Smooth muscle cell (in vitro differentiated cells): ENCODE measurements around the gene ZSCAN10. TPM values are rescaled to one million over a fixed set of nuclear protein-coding genes. Genes with fewer than 3 reads are reported as not detected.

Experiments used
- DNase-seq: peaks from one replicate; lab custom pipeline; 2025; ENCODE audit not compliant: unreplicated experiment; lab: John Stamatoyannopoulos, UW
- H2AFZ ChIP-seq: fragments of 200-600 bp; sonication (generic); 2 replicates; pipeline ENCODE4 v1.6.0; 2016; ENCODE audit warnings: antibody characterized with exemption, low read depth, mild to moderate bottlenecking
- H3F3A ChIP-seq: fragments of 200-600 bp; sonication (generic); 2 replicates; pipeline ENCODE4 v1.6.0; 2017; ENCODE audit warnings: antibody characterized with exemption, low read depth
- H3K27ac ChIP-seq: fragments of 200-600 bp; sonication (generic); 2 replicates; pipeline ENCODE4 v1.5.1; 2016; ENCODE audit warnings: low read depth, mild to moderate bottlenecking
- H3K27me3 ChIP-seq: fragments of 200-600 bp; sonication (generic); 2 replicates; pipeline ENCODE4 v1.6.1; 2016; ENCODE audit warnings: low read depth, mild to moderate bottlenecking
- H3K36me3 ChIP-seq: fragments of 200-600 bp; sonication (generic); 2 replicates; pipeline ENCODE4 v1.5.1; 2016; ENCODE audit warnings: low read depth
- H3K4me1 ChIP-seq: fragments of 200-600 bp; sonication (generic); 2 replicates; pipeline ENCODE4 v1.5.1; 2016; ENCODE audit warnings: low read depth
- H3K4me2 ChIP-seq: fragments of 200-600 bp; sonication (generic); 2 replicates; pipeline ENCODE4 v1.6.0; 2016; ENCODE audit warnings: mild to moderate bottlenecking
- H3K4me3 ChIP-seq: fragments of 200-600 bp; sonication (generic); 2 replicates; pipeline ENCODE4 v1.5.1; 2016; ENCODE audit warnings: mild to moderate bottlenecking
- H3K79me2 ChIP-seq: fragments of 200-600 bp; sonication (generic); 2 replicates; pipeline ENCODE4 v1.6.0; 2016; ENCODE audit warnings: low read depth, mild to moderate bottlenecking
- H3K9ac ChIP-seq: fragments of 200-600 bp; sonication (generic); 2 replicates; pipeline ENCODE4 v1.6.0; 2016; ENCODE audit warnings: low read depth
- H3K9me3 ChIP-seq: fragments of 200-600 bp; sonication (generic); replicated peaks from 2 replicates; pipeline ENCODE4 v1.5.1; 2016; ENCODE audit warnings: low read depth
- H4K20me1 ChIP-seq: fragments of 200-600 bp; sonication (generic); 2 replicates; pipeline ENCODE4 v1.6.0; 2016; ENCODE audit warnings: low read depth
- WGBS: methylation state at CpG from one replicate; pipeline ENCODE4 v1.1.7; 2016; ENCODE audit warnings: low lambda C conversion rate; 5-methylcytosine and 5-hydroxymethylcytosine counted together
- polyA plus RNA-seq: library from polyadenylated mRNA; unstranded; fragments of >200 nt; fragmentation: Nextera tagmentation; extraction: Ambion mirVana; gene quantifications from 2 replicates; pipeline ENCODE4 v1.2.1, GENCODE V29; 2016
- total RNA-seq: library from RNA; depleted of rRNA; stranded (reverse); fragments of >200 nt; gene quantifications from 2 replicates; pipeline ENCODE4 v1.2.3, GENCODE V29; 2014
- TF ChIP-seq, protein P1 (sequence below): fragments of 200-600 bp; sonication (generic); IDR thresholded peaks from 2 replicates; pipeline ENCODE4 v1.5.1; 2017; ENCODE audit warnings: borderline replicate concordance, mild to moderate bottlenecking, antibody characterized with exemption; ENCODE audit not compliant: insufficient read depth, poor library complexity, severe bottlenecking

Gene ZSCAN10
- total and polyA plus RNA-seq, 2 experiments from 2014 or later, result not detected

DNA sequence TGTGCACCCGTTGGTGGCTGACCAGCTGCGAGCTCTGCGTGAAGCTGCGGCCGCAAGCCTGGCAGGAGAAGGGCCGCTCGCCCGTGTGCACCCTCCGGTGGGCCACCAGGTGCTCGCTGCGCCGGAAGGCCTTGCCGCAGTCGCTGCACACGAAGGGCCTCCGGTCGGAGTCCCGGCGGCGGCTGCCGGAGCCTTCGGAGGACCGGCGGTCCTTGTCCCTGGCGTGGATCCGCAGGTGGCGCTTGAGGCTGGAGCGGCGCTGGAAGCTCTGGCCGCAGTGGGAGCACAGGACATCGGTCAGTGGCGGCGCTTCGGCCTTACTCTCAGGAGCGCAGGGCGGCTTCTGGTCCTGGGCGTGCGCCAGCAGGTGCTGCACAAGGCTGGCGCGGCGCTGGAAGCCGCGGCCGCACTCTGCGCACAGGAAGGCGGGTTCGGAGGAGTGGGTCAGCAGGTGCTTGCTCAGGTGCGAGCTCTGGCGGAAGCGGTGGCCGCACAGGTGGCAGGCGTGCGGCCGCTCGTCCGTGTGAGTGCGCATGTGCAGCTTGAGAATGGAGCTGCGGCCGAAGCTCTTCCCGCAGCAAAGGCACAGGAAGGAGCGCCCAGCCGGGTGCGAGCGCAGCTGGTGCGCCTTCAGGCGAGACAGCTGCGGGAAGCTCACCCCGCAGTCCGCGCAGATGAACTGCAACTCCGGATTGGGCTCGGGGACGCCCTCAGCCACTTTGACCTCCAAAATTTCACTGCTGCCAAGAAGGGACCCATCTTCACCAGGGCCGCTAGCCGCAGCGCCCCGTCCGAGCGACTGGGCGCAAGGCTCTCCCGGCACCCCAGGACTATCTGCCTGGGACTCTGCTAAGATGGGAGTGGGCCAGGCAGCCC is 9.1 kb downstream of the ZSCAN10 start:
- WGBS, result 97% methylated on average over 72 of the region's 81 CpGs

DNA sequence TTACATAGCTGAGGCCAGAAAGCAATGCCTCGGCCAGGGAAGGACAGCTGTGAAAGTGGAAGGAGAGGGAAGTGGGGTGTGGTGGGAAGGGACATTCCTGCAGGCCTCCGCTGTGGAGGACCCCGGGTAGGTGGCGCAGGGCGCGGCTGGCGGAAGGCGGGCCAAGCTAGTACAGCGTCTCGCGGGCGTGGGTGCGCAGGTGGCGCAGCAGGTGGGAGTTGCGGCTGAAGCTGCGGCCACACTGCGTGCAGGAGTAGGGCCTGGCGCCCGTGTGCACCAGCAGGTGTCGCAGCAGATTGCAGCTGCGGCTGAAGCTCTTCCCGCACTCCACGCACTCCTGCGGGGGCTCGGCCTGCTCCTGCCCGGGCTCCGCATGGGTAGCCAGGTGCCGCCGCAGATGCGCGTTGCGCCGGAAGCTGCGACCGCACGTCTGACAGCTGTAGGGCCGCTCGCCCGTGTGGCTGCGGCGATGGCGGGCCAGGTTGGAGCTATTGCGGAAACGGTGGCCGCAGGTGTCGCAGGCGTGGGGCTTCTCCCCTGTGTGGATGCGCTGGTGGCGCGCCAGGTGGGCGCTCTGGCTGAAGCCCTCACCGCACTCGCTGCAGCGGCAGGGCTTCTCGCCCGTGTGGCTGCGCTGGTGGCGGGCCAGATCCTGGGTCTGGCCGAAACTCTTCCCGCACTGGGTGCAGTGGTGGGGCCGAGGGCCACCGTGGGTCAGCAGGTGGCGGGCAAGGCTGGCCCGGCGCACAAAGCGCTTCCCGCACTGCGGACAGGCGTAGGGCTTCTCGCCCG is 10.0 kb downstream of the ZSCAN10 start:
- Histone ChIP-seq H3K79me2 (no peaks in the 10 kb centered on the region), H3K4me2 (no peak overlapping the region), H3K27me3 (no peaks in the 10 kb centered on the region), H3K9ac (no peak overlapping the region), H4K20me1 (no peaks in the 10 kb centered on the region), H3K9me3 (no peaks in the 10 kb centered on the region), H3K4me3 (no peak overlapping the region), H2AFZ (no peak overlapping the region), H3K4me1 (no peaks in the 10 kb centered on the region), H3K27ac (no peak overlapping the region), H3F3A (no peaks in the 10 kb centered on the region), H3K36me3 (no peaks in the 10 kb centered on the region)
- no peak for DNase-seq
- TF ChIP-seq, protein P1, sequence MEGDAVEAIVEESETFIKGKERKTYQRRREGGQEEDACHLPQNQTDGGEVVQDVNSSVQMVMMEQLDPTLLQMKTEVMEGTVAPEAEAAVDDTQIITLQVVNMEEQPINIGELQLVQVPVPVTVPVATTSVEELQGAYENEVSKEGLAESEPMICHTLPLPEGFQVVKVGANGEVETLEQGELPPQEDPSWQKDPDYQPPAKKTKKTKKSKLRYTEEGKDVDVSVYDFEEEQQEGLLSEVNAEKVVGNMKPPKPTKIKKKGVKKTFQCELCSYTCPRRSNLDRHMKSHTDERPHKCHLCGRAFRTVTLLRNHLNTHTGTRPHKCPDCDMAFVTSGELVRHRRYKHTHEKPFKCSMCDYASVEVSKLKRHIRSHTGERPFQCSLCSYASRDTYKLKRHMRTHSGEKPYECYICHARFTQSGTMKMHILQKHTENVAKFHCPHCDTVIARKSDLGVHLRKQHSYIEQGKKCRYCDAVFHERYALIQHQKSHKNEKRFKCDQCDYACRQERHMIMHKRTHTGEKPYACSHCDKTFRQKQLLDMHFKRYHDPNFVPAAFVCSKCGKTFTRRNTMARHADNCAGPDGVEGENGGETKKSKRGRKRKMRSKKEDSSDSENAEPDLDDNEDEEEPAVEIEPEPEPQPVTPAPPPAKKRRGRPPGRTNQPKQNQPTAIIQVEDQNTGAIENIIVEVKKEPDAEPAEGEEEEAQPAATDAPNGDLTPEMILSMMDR, result no peak
- WGBS, result 98% methylated on average over 71 of the region's 71 CpGs

More for the DNA sequence above, 9.1 kb downstream of the ZSCAN10 start:
- Histone ChIP-seq H3K9ac (no peak overlapping the region), H3K4me2 (no peak overlapping the region), H2AFZ (no peak overlapping the region), H3K4me3 (no peak overlapping the region), H3K9me3 (no peaks in the 10 kb centered on the region), H3K4me1 (no peaks in the 10 kb centered on the region), H4K20me1 (no peaks in the 10 kb centered on the region), H3K79me2 (no peaks in the 10 kb centered on the region), H3K27me3 (no peaks in the 10 kb centered on the region), H3K36me3 (no peaks in the 10 kb centered on the region), H3K27ac (no peak overlapping the region), H3F3A (no peaks in the 10 kb centered on the region)
- no peak for DNase-seq
- TF ChIP-seq, protein P1, result no peak

DNA sequence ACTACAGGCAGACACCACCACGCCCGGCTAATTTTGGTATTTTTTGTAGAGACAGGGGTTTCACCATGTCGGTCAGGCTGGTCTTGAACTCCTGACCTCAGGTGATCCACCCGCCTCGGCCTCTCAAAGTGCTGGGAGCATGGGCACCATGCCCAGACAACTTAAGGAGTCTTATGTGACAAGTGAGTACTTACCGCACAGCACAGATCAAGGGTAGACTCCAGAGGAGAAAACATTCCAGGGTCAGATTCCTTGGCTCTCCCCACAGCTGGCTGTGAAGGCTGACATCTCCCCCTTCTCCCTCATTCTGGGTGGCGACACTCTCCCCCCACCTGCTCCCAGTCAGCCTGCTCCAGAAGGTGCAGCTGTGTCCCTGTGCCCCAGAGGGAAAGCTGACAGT is 10.6 kb downstream of the ZSCAN10 start:
- Histone ChIP-seq H3K27ac (no peak overlapping the region), H3K9ac (no peak overlapping the region), H3K79me2 (no peaks in the 10 kb centered on the region), H3K9me3 (no peaks in the 10 kb centered on the region), H3K4me2 (no peak overlapping the region), H3K27me3 (no peaks in the 10 kb centered on the region), H3F3A (no peaks in the 10 kb centered on the region), H2AFZ (no peak overlapping the region), H3K4me1 (no peaks in the 10 kb centered on the region), H3K36me3 (no peaks in the 10 kb centered on the region), H4K20me1 (no peaks in the 10 kb centered on the region), H3K4me3 (no peak overlapping the region)
- TF ChIP-seq, protein P1, result no peak
- DNase-seq, result no peak
- WGBS, result 94% methylated on average over 7 of the region's 7 CpGs
